HepG2 (cell line): ENCODE results near the gene SART1. TPM values are rescaled to one million over a fixed set of nuclear protein-coding genes. Genes with fewer than 3 reads are reported as not detected.

ENCODE experiments used
- ATF7 ChIP-seq, 2 experiments: fragments of 450-650 bp in 1 of 2; sonication (generic) in 1 of 2; formaldehyde crosslinking in 1 of 2; IDR thresholded peaks; 2 replicates each; pipeline versions ENCODE4 v1.4.0 to v1.6.1; 2016 to 2020; ENCODE audit warnings: antibody characterized with exemption in 1 of 2, mild to moderate bottlenecking in 1 of 2, missing genetic modification reagents in 1 of 2
- FOXJ3 ChIP-seq: sonication (generic); formaldehyde crosslinking; IDR thresholded peaks from 2 replicates; pipeline ENCODE4 v1.4.0; 2020; ENCODE audit warnings: missing genetic modification reagents, mild to moderate bottlenecking, borderline replicate concordance
- GPBP1L1 ChIP-seq: sonication (generic); formaldehyde crosslinking; IDR thresholded peaks from 2 replicates; pipeline ENCODE4 v1.5.0; 2020; ENCODE audit warnings: mild to moderate bottlenecking, missing genetic modification reagents
- HINFP ChIP-seq: sonication (generic); formaldehyde crosslinking; IDR thresholded peaks from 2 replicates; pipeline ENCODE4 v1.4.0; 2020; ENCODE audit warnings: low read depth, mild to moderate bottlenecking, missing genetic modification reagents
- HNF1B ChIP-seq: sonication (generic); formaldehyde crosslinking; IDR thresholded peaks from 2 replicates; pipeline ENCODE4 v1.5.1; 2020; ENCODE audit warnings: mild to moderate bottlenecking, moderate library complexity, missing genetic modification reagents
- IKZF5 ChIP-seq: IDR thresholded peaks from 2 replicates; pipeline ENCODE4 v1.6.1; 2018; ENCODE audit warnings: missing genetic modification reagents, mild to moderate bottlenecking, missing compliant biosample characterization
- KDM3A ChIP-seq: IDR thresholded peaks from 2 replicates; pipeline ENCODE4 v1.6.1; 2018; ENCODE audit warnings: low read depth, missing compliant biosample characterization
- MIER2 ChIP-seq: IDR thresholded peaks from 2 replicates; pipeline ENCODE4 v1.6.1; 2016; ENCODE audit warnings: missing biosample characterization, missing genetic modification reagents
- MTF2 ChIP-seq: sonication (generic); formaldehyde crosslinking; IDR thresholded peaks from 2 replicates; pipeline ENCODE4 v1.5.0; 2020; ENCODE audit warnings: missing genetic modification reagents, borderline replicate concordance
- MYPOP ChIP-seq: sonication (generic); formaldehyde crosslinking; IDR thresholded peaks from 2 replicates; pipeline ENCODE4 v1.8.1; 2023; ENCODE audit warnings: mild to moderate bottlenecking, moderate library complexity, missing genetic modification reagents
- NCOA2 ChIP-seq: sonication (generic); formaldehyde crosslinking; IDR thresholded peaks from 2 replicates; pipeline ENCODE4 v1.8.0; 2022; ENCODE audit warnings: inconsistent platforms
- NFIC ChIP-seq: IDR thresholded peaks from 2 replicates; pipeline ENCODE4 v1.6.1; 2012; ENCODE audit warnings: mild to moderate bottlenecking, low read length, inconsistent platforms
- REPIN1 ChIP-seq: sonication (generic); formaldehyde crosslinking; IDR thresholded peaks from 2 replicates; pipeline ENCODE4 v1.8.0; 2022; ENCODE audit warnings: missing genetic modification reagents, low read depth, mild to moderate bottlenecking, borderline replicate concordance
- REXO4 ChIP-seq: sonication (generic); formaldehyde crosslinking; IDR thresholded peaks from 2 replicates; pipeline ENCODE4 v1.8.0; 2022; ENCODE audit warnings: missing genetic modification reagents, mild to moderate bottlenecking, borderline replicate concordance
- ZNF17 ChIP-seq: sonication (generic); formaldehyde crosslinking; IDR thresholded peaks from 2 replicates; pipeline ENCODE4 v1.5.0; 2020; ENCODE audit warnings: mild to moderate bottlenecking, missing genetic modification reagents
- ZNF18 ChIP-seq: sonication (generic); formaldehyde crosslinking; IDR thresholded peaks from 2 replicates; pipeline ENCODE4 v1.8.0; 2022; ENCODE audit warnings: mild to moderate bottlenecking, missing genetic modification reagents; ENCODE audit not compliant: insufficient replicate concordance
- ZNF276 ChIP-seq: sonication (generic); formaldehyde crosslinking; IDR thresholded peaks from 2 replicates; pipeline ENCODE4 v1.4.0; 2020; ENCODE audit warnings: mild to moderate bottlenecking, low read depth, missing genetic modification reagents
- ZNF326 ChIP-seq: sonication (generic); formaldehyde crosslinking; IDR thresholded peaks from 2 replicates; pipeline ENCODE4 v1.4.0; 2020; ENCODE audit warnings: missing genetic modification reagents, borderline replicate concordance
- ZNF660 ChIP-seq: sonication (generic); formaldehyde crosslinking; IDR thresholded peaks from 2 replicates; pipeline ENCODE4 v1.5.1; 2020; ENCODE audit warnings: mild to moderate bottlenecking, low read depth, missing genetic modification reagents, borderline replicate concordance
- polyA plus RNA-seq, 8 experiments: library from polyadenylated mRNA; depleted of rRNA in 3 of 8; stranded (reverse) in 7 of 8; unstranded in 1 of 8; fragments of >200 nt; fragmentation: Illumina TruSeq in 4 of 8; extraction: Trizol in 4 of 8; gene quantifications; 2 replicates each; pipeline versions ENCODE4 v1.2.1 to v1.2.3, GENCODE V29; 2011 to 2016; ENCODE audit warnings: low read depth in 4 of 8, missing spikeins in 1 of 8, mixed read lengths in 1 of 8; ENCODE audit not compliant: insufficient read depth in 1 of 8
- total RNA-seq, 5 experiments: library from RNA; depleted of rRNA; stranded (reverse); fragments of >200 nt; fragmentation: Illumina TruSeq; extraction: Trizol; gene quantifications; 2 replicates each; pipeline ENCODE4 v1.2.3, GENCODE V29; 2016; ENCODE audit warnings: low read depth in 1 of 5

Gene SART1
- total and polyA plus RNA-seq, 2 of the 13 experiments (the other 11 are each of a cell fraction or from before 2014, with no cell fraction given) = 11.3 to 22.5 TPM

- TF ChIP-seq MYPOP (CRISPR knock-in tag) (no peak; the same call in 1 of the 2 replicates), NFIC (no peak), ZNF326 (no peak), MIER2 (CRISPR knock-in tag) (peak; percentile 61; the same call in 1 of the 2 replicates), NCOA2 (CRISPR knock-in tag) (peak; percentile 79), MTF2 (CRISPR knock-in tag) (no peak), REPIN1 (CRISPR knock-in tag) (peak; percentile 81), HNF1B (CRISPR knock-in tag) (no peak), REXO4 (CRISPR knock-in tag) (no peak), KDM3A (CRISPR knock-in tag) (peak; percentile 77; the same call in 1 of the 2 replicates), GPBP1L1 (CRISPR knock-in tag) (no peak), ATF7 (IDR thresholded peaks at IDR 0.05) (no peak), ATF7 (CRISPR knock-in tag; IDR thresholded peaks at IDR 0.05) (no peak), ZNF18 (CRISPR knock-in tag) (no peak), ZNF660 (CRISPR knock-in tag) (no peak), FOXJ3 (CRISPR knock-in tag) (no peak), IKZF5 (CRISPR knock-in tag) (peak; percentile 74; the same call in 1 of the 2 replicates), HINFP (CRISPR knock-in tag) (peak; percentile 75), ZNF276 (no peak), ZNF17 (CRISPR knock-in tag) (no peak)
Measured at GRCh38 chr11:65919141-65919572, 42.4 kb upstream of the SART1 start, which contains the start of gene DRAP1 (continued).
